Measurements from ENCODE around the gene CENPF. TPM values are rescaled to one million over a fixed set of nuclear protein-coding genes. Genes with fewer than 3 reads are reported as not detected.

CENPF gene
- total and polyA plus RNA-seq, 7 experiments from 2014 or later = 0.83 to 79.9 (median 3.1) TPM

- ChIA-PET POLR2A (interaction anchor here (0.6 kb wide), 1 partner anchor 30 kb away, joined by 3 read pairs; no protein-coding TSS in a partner anchor), CTCF (no interaction called here)
- no peak for ATAC-seq
- H3K27me3 Mint-ChIP-seq = peaks cover 8 to 10% (median 9%) of the 10 kb centered on the region in 5 donors
- no peaks in the 10 kb centered on the region for H3K9me3 ChIP-seq (ENCODE audit: control insufficient read depth in 2 of 3, low read length in 3 of 3)
- no peak overlapping the region for H3K27ac ChIP-seq (ENCODE audit: low read depth, low read length)
- H3K4me3 Mint-ChIP-seq = no peak overlapping the region
- no peaks in the 10 kb centered on the region for H3K4me1 ChIP-seq (ENCODE audit: control insufficient read depth in 2 of 2, insufficient read depth in 2 of 2, low read length in 2 of 2)
- peaks cover 0 to 5% (median 0%) of the 10 kb centered on the region in 11 donors for H3K9me3 Mint-ChIP-seq
- no peaks in the 10 kb centered on the region for H3K36me3 Mint-ChIP-seq
- no peaks in the 10 kb centered on the region for H3K27me3 ChIP-seq (ENCODE audit: control insufficient read depth in 2 of 2, insufficient read depth in 2 of 2, low read length in 2 of 2)
- no peak overlapping the region for H3K4me3 ChIP-seq (ENCODE audit: low read length)
- H3K4me1 Mint-ChIP-seq = peaks cover 0 to 3% (median 0%) of the 10 kb centered on the region in 7 donors
- intact Hi-C loops (cut with micrococcal nuclease) = no loop called here
- no peak overlapping the region for H3K27ac Mint-ChIP-seq
- no peaks in the 10 kb centered on the region for H3K36me3 ChIP-seq (ENCODE audit: control insufficient read depth in 2 of 3, insufficient read depth in 3 of 3, low read length in 3 of 3)
- DNase-seq = no peak
These were observed 35.5 kb upstream of the CENPF start for GRCh38 chr1:214567481-214567980.

GRCh38 chr1:214568328-214568727 lies 34.7 kb upstream of the CENPF start:
- peaks cover 0 to 3% (median 0%) of the 10 kb centered on the region in 7 donors for H3K4me1 Mint-ChIP-seq
- CTCF ChIA-PET = no interaction called here
- POLR2A ChIA-PET = interaction anchor here (0.6 kb wide), 1 partner anchor 31 kb away, joined by 3 read pairs; no protein-coding TSS in a partner anchor
- H3K36me3 Mint-ChIP-seq = no peaks in the 10 kb centered on the region
- no peak for DNase-seq
- Histone ChIP-seq H3K27ac (ENCODE audit: low read depth, low read length) (no peak overlapping the region), H3K9me3 (ENCODE audit: control insufficient read depth in 2 of 3, low read length in 3 of 3) (no peaks in the 10 kb centered on the region), H3K36me3 (ENCODE audit: control insufficient read depth in 2 of 3, insufficient read depth in 3 of 3, low read length in 3 of 3) (no peaks in the 10 kb centered on the region), H3K27me3 (ENCODE audit: control insufficient read depth in 2 of 2, insufficient read depth in 2 of 2, low read length in 2 of 2) (no peaks in the 10 kb centered on the region), H3K4me1 (ENCODE audit: control insufficient read depth in 2 of 2, insufficient read depth in 2 of 2, low read length in 2 of 2) (no peaks in the 10 kb centered on the region), H3K4me3 (ENCODE audit: low read length) (no peak overlapping the region)
- intact Hi-C loops (cut with micrococcal nuclease) = no loop called here
- H3K9me3 Mint-ChIP-seq = peaks cover 0 to 5% (median 0%) of the 10 kb centered on the region in 11 donors
- H3K27me3 Mint-ChIP-seq = peaks cover 8 to 15% (median 9%) of the 10 kb centered on the region in 5 donors
- ATAC-seq = no peak
- no peak overlapping the region for H3K4me3 Mint-ChIP-seq
- no peak overlapping the region for H3K27ac Mint-ChIP-seq

- Histone ChIP-seq H3K27me3 (ENCODE audit: control insufficient read depth in 2 of 2, insufficient read depth in 2 of 2, low read length in 2 of 2) (no peaks in the 10 kb centered on the region), H3K9me3 (ENCODE audit: control insufficient read depth in 2 of 3, low read length in 3 of 3) (no peaks in the 10 kb centered on the region), H3K4me3 (ENCODE audit: low read length) (no peak overlapping the region), H3K4me1 (ENCODE audit: control insufficient read depth in 2 of 2, insufficient read depth in 2 of 2, low read length in 2 of 2) (no peaks in the 10 kb centered on the region), H3K36me3 (ENCODE audit: control insufficient read depth in 2 of 3, insufficient read depth in 3 of 3, low read length in 3 of 3) (no peaks in the 10 kb centered on the region), H3K27ac (ENCODE audit: low read depth, low read length) (no peak overlapping the region)
- no peaks in the 10 kb centered on the region for H3K36me3 Mint-ChIP-seq
- ChIA-PET POLR2A (no interaction called here), CTCF (interaction anchor here (0.6 kb wide), 1 partner anchor 275 kb away, joined by 3 read pairs; no protein-coding TSS in a partner anchor)
- H3K9me3 Mint-ChIP-seq = peaks cover 0 to 6% (median under 1%) of the 10 kb centered on the region in 11 donors
- peaks cover 8 to 14% (median 9%) of the 10 kb centered on the region in 5 donors for H3K27me3 Mint-ChIP-seq
- intact Hi-C loops (cut with micrococcal nuclease) = no loop called here
- DNase-seq = no peak
- ATAC-seq = no peak
- H3K4me1 Mint-ChIP-seq = peaks cover 0 to 3% (median 0%) of the 10 kb centered on the region in 7 donors
- H3K27ac Mint-ChIP-seq = no peak overlapping the region
- no peak overlapping the region for H3K4me3 Mint-ChIP-seq
These were observed 33.5 kb upstream of the CENPF start for GRCh38 chr1:214569357-214570004.

GRCh38 chr1:214570442-214570841 lies 32.6 kb upstream of the CENPF start:
- Mint-ChIP-seq H3K36me3 (peaks cover 0 to 2% (median 0%) of the 10 kb centered on the region in 5 donors), H3K9me3 (peaks cover 0 to 12% (median 4%) of the 10 kb centered on the region in 11 donors), H3K4me3 (no peak overlapping the region), H3K4me1 (peaks cover 0 to 3% (median 0%) of the 10 kb centered on the region in 7 donors), H3K27me3 (peaks cover 3 to 14% (median 9%) of the 10 kb centered on the region in 5 donors), H3K27ac (no peak overlapping the region)
- intact Hi-C loops (cut with micrococcal nuclease) = no loop called here
- H3K36me3 ChIP-seq (ENCODE audit: control insufficient read depth in 2 of 3, insufficient read depth in 3 of 3, low read length in 3 of 3) = no peaks in the 10 kb centered on the region
- H3K27ac ChIP-seq (ENCODE audit: low read depth, low read length) = no peak overlapping the region
- POLR2A ChIA-PET = no interaction called here
- no peak overlapping the region for H3K4me3 ChIP-seq (ENCODE audit: low read length)
- ATAC-seq (no peak), DNase-seq (no peak)
- no peaks in the 10 kb centered on the region for H3K27me3 ChIP-seq (ENCODE audit: control insufficient read depth in 2 of 2, insufficient read depth in 2 of 2, low read length in 2 of 2)
- CTCF ChIA-PET = no interaction called here
- no peaks in the 10 kb centered on the region for H3K4me1 ChIP-seq (ENCODE audit: control insufficient read depth in 2 of 2, insufficient read depth in 2 of 2, low read length in 2 of 2)
- H3K9me3 ChIP-seq (ENCODE audit: control insufficient read depth in 2 of 3, low read length in 3 of 3) = no peaks in the 10 kb centered on the region

- H3K27ac Mint-ChIP-seq = no peak overlapping the region
These were observed 31.7 kb upstream of the CENPF start for GRCh38 chr1:214571281-214571680.

GRCh38 chr1:214573386-214574318 lies 29.3 kb upstream of the CENPF start:
- no peak overlapping the region for H3K4me3 ChIP-seq (ENCODE audit: low read length)
- Mint-ChIP-seq H3K4me3 (no peak overlapping the region), H3K36me3 (peaks cover 5 to 10% (median 8%) of the 10 kb centered on the region in 5 donors), H3K4me1 (peaks cover 0 to 3% (median 0%) of the 10 kb centered on the region in 7 donors), H3K9me3 (peaks cover 13 to 40% (median 24%) of the 10 kb centered on the region in 11 donors), H3K27ac (no peak overlapping the region), H3K27me3 (peaks cover 2 to 19% (median 9%) of the 10 kb centered on the region in 5 donors)
- no peak for ATAC-seq
- H3K4me1 ChIP-seq (ENCODE audit: control insufficient read depth in 2 of 2, insufficient read depth in 2 of 2, low read length in 2 of 2) = no peaks in the 10 kb centered on the region
- POLR2A ChIA-PET = no interaction called here
- no peaks in the 10 kb centered on the region for H3K36me3 ChIP-seq (ENCODE audit: control insufficient read depth in 2 of 3, insufficient read depth in 3 of 3, low read length in 3 of 3)
- H3K27me3 ChIP-seq (ENCODE audit: control insufficient read depth in 2 of 2, insufficient read depth in 2 of 2, low read length in 2 of 2) = no peaks in the 10 kb centered on the region
- intact Hi-C loops (cut with micrococcal nuclease) = no loop called here
- CTCF ChIA-PET = interaction anchor here (0.7 kb wide), 1 partner anchor 191 kb away, joined by 3 read pairs; no protein-coding TSS in a partner anchor
- H3K27ac ChIP-seq (ENCODE audit: low read depth, low read length) = no peak overlapping the region
- DNase-seq = no peak
- peaks cover 0 to 9% (median 0%) of the 10 kb centered on the region in 3 experiments for H3K9me3 ChIP-seq (ENCODE audit: control insufficient read depth in 2 of 3, low read length in 3 of 3)

More at GRCh38 chr1:214571281-214571680, 31.7 kb upstream of the CENPF start:
- Mint-ChIP-seq H3K27me3 (peaks cover 2 to 19% (median 9%) of the 10 kb centered on the region in 5 donors), H3K4me3 (no peak overlapping the region), H3K4me1 (peaks cover 0 to 3% (median 0%) of the 10 kb centered on the region in 7 donors), H3K9me3 (peaks cover 6 to 20% (median 10%) of the 10 kb centered on the region in 11 donors), H3K36me3 (peaks cover 4 to 7% (median 6%) of the 10 kb centered on the region in 5 donors)
- DNase-seq (no peak), ATAC-seq (no peak)
- Histone ChIP-seq H3K27ac (ENCODE audit: low read depth, low read length) (no peak overlapping the region), H3K27me3 (ENCODE audit: control insufficient read depth in 2 of 2, insufficient read depth in 2 of 2, low read length in 2 of 2) (no peaks in the 10 kb centered on the region), H3K36me3 (ENCODE audit: control insufficient read depth in 2 of 3, insufficient read depth in 3 of 3, low read length in 3 of 3) (no peaks in the 10 kb centered on the region), H3K9me3 (ENCODE audit: control insufficient read depth in 2 of 3, low read length in 3 of 3) (peaks cover 0 to 8% (median 0%) of the 10 kb centered on the region in 3 experiments), H3K4me3 (ENCODE audit: low read length) (no peak overlapping the region), H3K4me1 (ENCODE audit: control insufficient read depth in 2 of 2, insufficient read depth in 2 of 2, low read length in 2 of 2) (no peaks in the 10 kb centered on the region)
- CTCF ChIA-PET = no interaction called here
- POLR2A ChIA-PET = no interaction called here
- intact Hi-C loops (cut with micrococcal nuclease) = no loop called here

Data from naive thymus-derived CD4-positive, alpha-beta T cell (primary cell).